GM12801 (cell line): ENCODE data around the gene CBX8.

Experiments used
- TF ChIP-seq, protein P1 (sequence below): IDR thresholded peaks from one replicate; pipeline ENCODE4 v1.5.1; 2011; ENCODE audit warnings: control low read depth; ENCODE audit not compliant: insufficient read length; ENCODE audit errors: extremely low read depth

The CBX8 gene

DNA sequence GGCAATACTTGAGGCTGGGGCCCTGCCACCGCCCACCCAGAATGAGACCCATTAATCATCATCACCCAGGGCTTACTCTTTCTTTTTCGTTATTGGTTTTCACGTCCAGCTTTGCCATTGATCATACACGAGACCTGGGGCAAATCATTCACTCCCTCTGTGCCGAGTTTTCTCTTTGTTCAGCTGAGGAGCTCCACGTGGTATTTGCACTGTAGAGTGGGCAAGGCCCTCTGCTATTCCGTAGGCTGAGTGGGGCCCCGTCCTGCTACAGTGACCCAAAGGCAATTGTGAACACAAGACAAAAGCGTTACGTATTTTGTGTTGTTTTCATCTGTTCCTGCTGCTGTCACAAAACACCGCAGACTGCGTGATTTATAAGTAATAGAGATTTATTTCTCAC, 42.5 kb downstream of the CBX8 start:
- TF ChIP-seq, protein P1, sequence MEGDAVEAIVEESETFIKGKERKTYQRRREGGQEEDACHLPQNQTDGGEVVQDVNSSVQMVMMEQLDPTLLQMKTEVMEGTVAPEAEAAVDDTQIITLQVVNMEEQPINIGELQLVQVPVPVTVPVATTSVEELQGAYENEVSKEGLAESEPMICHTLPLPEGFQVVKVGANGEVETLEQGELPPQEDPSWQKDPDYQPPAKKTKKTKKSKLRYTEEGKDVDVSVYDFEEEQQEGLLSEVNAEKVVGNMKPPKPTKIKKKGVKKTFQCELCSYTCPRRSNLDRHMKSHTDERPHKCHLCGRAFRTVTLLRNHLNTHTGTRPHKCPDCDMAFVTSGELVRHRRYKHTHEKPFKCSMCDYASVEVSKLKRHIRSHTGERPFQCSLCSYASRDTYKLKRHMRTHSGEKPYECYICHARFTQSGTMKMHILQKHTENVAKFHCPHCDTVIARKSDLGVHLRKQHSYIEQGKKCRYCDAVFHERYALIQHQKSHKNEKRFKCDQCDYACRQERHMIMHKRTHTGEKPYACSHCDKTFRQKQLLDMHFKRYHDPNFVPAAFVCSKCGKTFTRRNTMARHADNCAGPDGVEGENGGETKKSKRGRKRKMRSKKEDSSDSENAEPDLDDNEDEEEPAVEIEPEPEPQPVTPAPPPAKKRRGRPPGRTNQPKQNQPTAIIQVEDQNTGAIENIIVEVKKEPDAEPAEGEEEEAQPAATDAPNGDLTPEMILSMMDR, result no peak

DNA sequence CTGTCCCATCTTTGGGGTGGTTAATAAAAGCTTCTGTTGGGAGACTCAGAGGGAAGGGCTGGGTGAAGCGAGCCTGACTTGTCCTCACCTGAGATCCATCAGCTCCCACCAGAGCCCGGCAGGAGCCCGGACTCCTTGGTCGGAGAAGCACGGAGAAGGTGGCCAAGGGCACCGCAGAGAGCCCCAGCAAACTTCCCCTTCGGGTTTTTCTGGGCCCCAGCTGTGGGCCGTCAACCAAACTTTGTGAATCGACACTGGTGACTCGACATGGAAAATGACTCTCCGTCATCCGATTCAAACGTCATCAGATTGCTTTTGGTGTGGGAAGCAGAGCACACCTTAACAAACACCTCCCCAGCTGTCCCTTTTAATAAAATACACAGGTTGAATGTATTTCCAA, 44.7 kb downstream of the CBX8 start:
- TF ChIP-seq, protein P1, result no peak

DNA sequence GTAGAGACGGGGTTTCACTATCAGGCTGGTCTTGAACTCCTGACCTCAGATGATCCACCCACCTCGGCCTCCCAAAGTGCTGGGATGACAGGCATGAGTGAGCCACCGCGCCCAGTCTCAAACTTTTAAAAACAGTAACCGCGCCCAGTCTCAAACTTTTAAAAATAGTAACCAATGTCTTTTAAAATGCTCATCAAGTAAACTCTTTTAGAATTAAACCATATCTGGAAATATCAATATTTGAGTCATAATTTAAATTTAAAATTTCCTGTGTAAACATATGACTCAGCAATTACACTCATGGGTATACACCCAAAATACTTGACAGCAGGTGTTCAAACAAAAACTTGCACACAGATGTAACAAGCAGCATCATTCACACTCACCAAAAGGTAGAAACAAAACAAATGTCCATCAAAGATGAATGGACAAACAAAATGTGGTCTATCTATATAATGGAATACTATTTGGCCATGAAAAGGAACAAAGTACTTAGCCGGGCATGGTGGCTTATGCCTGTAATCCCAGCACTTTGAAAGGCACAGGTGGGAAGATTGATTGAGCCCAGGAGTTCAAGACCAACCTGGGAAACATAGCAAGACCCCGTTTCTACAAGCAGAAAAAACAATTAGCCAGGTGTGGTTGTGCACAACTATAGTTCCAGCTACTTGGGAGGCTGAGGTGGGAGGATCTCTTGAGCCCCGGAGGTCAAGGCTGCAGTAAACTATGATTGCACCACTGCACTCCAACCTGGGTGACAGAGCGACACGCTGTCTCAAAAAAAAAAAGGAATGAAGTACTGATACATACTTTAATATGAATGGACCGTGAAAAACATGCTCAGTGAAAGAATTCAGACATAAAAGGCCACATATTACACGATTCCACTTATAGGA, 46.0 kb downstream of the CBX8 start:
- TF ChIP-seq, protein P1, result no peak

DNA sequence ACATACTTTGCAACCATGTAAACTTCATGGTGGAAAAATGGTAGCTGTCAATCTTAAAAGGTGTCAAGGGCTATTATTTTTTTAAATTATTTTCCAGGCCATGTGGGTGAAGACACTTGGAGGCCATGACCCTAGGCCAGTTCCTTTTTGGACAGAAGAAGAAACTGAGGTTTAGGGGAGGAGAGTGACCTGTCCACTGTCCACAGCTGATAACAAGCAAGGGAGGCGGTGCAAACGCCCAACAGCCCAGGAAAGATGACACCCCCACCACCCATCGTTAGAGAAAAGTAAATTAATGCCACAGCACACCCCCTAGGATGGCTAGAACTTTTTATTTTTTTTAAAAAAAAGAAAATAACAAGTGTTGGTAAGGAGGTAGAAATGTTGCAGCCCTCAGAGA, 46.9 kb downstream of the CBX8 start:
- TF ChIP-seq, protein P1, result no peak

DNA sequence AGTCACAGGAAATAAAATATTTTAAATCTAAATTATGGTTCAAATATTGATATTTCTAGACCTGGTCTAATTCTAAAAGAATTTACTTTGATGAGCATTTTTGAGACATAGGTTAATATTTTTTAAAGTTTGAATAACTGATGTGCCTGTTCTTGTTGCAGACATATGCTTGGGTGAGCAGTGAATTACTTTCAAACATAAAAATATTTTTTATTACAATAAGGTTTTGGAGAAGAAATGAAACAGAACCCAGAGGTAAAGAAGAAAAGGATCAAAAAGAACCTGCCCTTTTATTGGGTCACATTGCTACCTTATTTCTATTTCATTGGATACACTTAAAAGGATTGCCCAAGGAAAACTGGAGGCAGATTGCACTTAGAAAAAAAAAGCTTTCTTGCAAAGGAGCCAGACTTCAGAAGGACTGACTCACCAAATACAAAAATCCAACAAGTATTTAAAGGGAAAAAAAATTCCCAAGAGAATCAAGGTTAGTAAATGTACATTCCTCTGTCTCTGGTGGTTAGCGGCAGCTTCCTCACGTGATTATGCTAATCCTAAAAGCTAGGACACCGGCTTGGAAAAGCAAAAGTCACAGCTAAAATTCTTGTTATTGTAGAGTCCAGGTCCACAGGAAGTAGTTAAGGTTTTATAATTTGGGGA, 47.6 kb downstream of the CBX8 start:
- TF ChIP-seq, protein P1, result no peak

DNA sequence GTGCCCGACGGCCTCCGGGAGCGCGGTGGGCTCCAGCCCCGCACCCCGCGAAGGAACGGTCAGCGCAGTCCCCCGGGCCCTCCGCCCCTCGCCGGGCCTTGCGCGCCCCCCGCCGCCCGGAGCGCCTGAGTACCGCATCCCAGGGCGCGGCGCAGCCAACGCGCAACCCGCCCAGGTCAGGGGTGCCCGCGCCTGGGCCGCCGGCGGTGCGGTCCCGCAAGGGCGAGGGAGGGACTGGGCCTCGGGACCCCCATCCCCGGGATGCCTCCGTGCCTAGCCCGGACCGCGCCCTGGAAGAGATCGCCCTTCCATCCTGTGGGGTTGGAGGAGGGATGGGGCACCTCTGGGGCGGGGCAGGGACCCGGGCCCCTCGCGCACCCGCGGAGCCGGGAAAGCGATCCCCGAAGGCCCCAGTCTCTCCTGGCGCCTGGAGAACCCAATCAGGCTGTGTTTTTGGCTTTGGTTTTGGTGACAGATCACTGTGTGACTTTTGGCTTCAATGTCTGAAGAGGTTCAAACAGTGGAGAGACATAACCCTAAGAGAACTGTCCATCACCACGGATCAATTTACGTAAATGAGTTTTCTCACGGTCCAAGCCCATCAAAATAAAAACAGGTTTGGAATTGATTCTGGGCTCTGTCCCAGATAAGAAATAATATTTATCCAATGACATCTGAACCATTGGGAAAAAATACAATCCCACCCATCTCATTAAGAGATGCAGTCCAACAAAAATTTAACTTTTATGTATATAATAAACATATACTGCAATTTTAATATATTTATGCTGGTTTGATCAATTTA, 48.4 kb downstream of the CBX8 start:
- TF ChIP-seq, protein P1, result no peak
